ENCODE results near the gene WDR86.

- TF ChIP-seq GATA2 (IDR thresholded peaks at IDR 0.05; ENCODE audit: low read depth, low read length) (no peak), GATA3 (IDR thresholded peaks at IDR 0.05; ENCODE audit: low read depth, low read length) (no peak)
Measured at GRCh38 chr7:151390598-151391357, 19.1 kb downstream of the WDR86 start.
